ENCODE data around the gene NAGLU.
A peak's percentile ranks its signal among the peaks of the same experiment; 100 is the strongest.

The NAGLU gene

DNA sequence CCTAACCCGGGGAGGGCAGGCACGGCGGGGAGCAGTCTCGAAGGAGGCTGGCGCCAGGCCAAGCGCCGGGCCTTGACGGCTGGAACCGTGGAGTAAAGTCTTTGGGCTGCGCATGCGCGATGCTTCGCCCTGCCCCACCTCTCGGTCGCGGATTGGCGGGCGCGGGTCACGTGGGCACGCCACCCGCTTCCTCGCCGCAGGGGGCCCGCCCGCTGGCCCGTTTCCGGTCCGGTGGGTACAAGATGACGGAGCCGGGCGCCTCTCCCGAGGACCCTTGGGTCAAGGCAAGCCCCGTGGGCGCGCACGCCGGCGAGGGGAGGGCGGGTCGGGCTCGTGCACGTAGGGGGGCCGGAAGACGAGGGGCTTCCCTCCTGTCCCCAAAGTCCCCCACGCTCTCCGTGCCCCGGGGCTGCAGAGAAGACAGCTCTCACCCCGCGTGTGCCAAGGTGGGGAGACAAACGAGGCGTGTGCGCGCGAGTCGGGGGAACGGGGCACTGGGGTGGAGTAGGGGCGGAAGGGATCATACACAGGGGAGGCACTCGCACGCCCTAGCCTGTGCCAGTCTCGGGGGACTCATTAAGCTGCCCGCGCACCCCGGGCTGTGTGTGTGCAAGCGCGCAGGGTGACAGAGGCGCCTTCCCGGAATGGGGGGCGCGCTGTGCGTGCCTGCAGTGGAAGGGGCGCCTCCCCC lies 31.0 kb downstream of the NAGLU start, which contains the start of gene MLX:
Gene MLX, plus strand, starts transcription at position 218 of the 691 bp plus-strand sequence. Its CDS starts 25 bp downstream, at position 243.
- peak; percentile 61 for DNase-seq (ENCODE audit: extremely low read depth, low read depth)

DNA sequence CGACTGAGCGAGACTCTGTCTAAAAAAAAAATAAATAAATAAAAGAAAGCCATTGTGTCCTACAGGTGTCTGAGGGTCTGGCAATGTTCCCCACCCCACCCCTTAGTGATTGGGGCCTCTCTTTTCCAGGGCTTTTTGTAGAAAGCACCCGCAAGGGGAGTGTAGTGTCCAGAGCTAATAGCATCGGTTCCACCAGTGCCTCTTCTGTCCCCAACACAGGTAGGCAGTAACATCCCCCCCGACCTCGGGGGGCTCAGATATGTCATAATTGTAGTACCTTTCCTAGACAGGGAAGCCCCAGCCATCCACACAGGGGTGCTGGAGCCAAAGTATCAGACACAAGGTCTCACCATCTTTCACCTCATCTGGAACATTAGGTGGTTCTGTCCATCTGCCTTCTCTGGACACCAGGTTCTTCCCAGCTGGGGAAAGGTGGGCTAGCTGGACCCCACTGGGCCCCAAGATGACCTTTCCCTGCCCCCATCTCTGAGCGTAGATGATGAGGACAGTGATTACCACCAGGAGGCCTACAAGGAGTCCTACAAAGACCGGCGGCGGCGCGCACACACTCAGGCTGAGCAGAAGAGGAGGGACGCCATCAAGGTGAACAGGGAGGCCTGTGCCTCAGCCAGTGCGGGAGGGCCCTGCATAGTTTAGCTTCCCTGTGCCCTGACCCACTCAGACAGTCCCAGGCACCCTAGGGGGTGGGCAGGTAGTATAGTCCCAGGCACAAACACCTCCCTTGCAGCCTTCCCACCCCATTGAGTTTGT lies 32.5 kb downstream of the NAGLU start:
- TF ChIP-seq, protein P1, sequence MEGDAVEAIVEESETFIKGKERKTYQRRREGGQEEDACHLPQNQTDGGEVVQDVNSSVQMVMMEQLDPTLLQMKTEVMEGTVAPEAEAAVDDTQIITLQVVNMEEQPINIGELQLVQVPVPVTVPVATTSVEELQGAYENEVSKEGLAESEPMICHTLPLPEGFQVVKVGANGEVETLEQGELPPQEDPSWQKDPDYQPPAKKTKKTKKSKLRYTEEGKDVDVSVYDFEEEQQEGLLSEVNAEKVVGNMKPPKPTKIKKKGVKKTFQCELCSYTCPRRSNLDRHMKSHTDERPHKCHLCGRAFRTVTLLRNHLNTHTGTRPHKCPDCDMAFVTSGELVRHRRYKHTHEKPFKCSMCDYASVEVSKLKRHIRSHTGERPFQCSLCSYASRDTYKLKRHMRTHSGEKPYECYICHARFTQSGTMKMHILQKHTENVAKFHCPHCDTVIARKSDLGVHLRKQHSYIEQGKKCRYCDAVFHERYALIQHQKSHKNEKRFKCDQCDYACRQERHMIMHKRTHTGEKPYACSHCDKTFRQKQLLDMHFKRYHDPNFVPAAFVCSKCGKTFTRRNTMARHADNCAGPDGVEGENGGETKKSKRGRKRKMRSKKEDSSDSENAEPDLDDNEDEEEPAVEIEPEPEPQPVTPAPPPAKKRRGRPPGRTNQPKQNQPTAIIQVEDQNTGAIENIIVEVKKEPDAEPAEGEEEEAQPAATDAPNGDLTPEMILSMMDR (IDR thresholded peaks at IDR 0.05; ENCODE audit: low read depth, low read length, missing control alignments), result no peak
- H3K4me3 ChIP-seq (replicated peaks; ENCODE audit: low read depth, low read length), result peak overlapping the region; percentile 80; the same call in 1 of the 2 replicates
- no peak for DNase-seq (ENCODE audit: extremely low read depth, low read depth)

More for the DNA sequence above, 31.0 kb downstream of the NAGLU start, which contains the start of gene MLX:
- TF ChIP-seq, protein P1 (IDR thresholded peaks at IDR 0.05; ENCODE audit: low read depth, low read length, missing control alignments), result no peak
- peak within 1 kb of the TSS; percentile 80 for H3K4me3 ChIP-seq (replicated peaks; ENCODE audit: low read depth, low read length)

DNA sequence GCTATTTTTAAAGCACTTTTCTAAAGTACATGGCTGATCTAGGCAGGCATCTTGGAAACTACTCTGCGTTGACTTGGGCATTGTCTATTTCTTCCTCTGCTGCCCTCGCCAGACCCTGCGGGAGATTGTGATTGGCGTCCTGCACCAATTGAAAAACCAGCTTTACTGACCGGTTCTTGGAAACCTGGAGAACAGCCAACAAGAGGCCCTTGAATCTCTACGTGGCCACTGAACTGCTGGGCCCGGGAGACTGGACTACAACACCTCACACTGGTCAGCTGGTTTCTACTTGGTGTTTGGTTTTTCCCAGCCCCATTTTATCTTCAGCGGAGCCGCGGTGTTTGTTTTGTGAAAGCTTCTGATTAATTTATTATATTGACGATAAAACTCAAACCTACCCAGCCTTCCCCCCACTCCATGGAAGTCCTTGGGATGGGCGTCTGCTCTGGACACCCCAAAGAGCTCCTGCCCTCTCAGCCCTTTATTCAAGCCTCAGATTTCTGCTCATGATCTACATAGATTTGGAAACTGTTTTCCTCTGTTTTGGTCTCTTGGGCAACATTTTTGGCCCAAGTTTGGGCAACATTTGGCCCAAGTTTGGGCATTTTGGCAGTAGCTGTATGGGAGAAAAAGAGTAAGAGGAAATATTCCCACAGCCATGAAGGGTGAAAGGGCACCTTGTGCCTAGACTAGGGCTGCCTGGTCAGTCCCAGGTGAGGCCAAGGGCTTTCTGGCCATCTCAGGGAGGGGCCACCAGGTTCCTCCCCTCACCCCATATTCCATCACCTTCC lies 35.6 kb downstream of the NAGLU start:
- DNase-seq (ENCODE audit: extremely low read depth, low read depth), result no peak
- TF ChIP-seq, protein P1 (IDR thresholded peaks at IDR 0.05; ENCODE audit: low read depth, low read length, missing control alignments), result no peak
- H3K4me3 ChIP-seq (replicated peaks; ENCODE audit: low read depth, low read length), result no peak overlapping the region

- no peak overlapping the region for H3K4me3 ChIP-seq (replicated peaks; ENCODE audit: low read depth, low read length)
- DNase-seq (ENCODE audit: extremely low read depth, low read depth), result no peak
- TF ChIP-seq, protein P1 (IDR thresholded peaks at IDR 0.05; ENCODE audit: low read depth, low read length, missing control alignments), result no peak
These were observed 37.1 kb downstream of the NAGLU start for GRCh38 chr17:42573095-42573494.

GRCh38 chr17:42574463-42574862 lies 38.4 kb downstream of the NAGLU start:
- H3K4me3 ChIP-seq (replicated peaks; ENCODE audit: low read depth, low read length), result no peak overlapping the region
- no peak for DNase-seq (ENCODE audit: extremely low read depth, low read depth)
- TF ChIP-seq, protein P1 (IDR thresholded peaks at IDR 0.05; ENCODE audit: low read depth, low read length, missing control alignments), result no peak

DNA sequence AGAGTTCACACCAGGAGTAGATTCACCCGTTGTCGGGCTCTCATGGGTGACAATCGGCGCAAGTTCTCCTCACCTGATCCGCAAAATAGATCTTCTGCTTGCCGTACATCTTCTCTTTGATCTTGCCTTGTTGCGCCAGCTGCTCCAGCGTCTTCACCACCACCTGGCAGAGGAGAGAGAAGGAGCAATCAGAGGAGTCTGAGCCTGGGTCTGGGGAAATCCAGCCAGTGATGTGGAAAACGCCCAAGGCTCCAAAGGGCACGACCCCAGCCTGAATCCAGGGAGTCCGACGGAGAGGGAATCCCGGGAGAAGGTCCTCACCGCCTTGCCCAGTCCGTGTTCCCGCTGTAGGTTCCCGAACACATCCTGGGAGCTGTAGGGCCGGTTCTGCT lies 41.1 kb downstream of the NAGLU start:
- no peak for DNase-seq (ENCODE audit: extremely low read depth, low read depth)

More for the DNA sequence above, 41.1 kb downstream of the NAGLU start:
- H3K4me3 ChIP-seq (replicated peaks; ENCODE audit: low read depth, low read length), result peak overlapping the region; percentile 90
- TF ChIP-seq, protein P1 (IDR thresholded peaks at IDR 0.05; ENCODE audit: low read depth, low read length, missing control alignments), result no peak

Measured in HFF-Myc (cell line).